ENCODE data around the gene CFAP300.

DNA sequence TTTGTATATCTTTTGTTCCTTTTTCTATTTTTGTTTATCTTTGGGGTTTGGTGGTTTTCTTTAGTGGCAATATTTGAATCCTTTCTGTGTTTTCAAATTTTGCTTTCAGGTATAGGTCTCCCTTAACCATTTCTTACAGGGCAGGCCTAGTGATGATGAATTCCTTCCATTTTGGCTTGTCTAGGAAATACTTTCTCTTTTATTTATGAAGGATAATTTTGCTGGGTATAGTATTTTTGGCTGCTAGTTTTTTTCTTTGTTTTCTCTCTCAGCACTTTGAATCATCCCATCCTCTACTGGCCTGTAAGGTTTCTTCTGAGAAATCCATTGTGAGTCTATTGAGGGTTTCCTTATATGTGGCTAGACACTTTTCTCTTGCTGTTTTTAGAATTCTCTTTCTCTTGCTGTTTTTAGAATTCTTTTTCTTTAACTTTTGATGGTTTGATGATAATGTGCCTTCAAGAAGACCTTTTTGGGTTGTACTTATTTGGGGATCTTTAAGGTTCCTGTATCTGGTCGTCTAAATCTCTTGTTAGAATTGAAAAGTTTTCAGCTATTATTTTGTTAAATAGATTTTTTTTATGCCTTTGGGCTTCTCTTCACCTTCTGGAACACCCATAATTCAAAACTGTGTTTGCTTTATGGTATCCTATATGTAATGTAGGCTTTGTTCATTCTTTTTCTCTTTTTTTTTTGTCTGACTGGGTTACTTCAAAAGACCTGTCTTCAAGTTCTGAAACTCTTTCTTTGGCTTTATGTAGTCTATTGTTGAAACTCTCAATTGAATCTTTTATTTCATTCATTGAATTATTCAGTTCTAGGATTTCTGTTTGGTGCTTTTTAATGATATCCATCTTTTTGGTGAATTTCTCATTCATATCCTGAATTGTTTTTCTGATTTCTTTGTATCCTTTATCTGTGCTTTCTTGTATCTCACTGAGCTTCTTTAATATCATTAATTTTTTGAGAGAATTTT, 24.5 kb downstream of the CFAP300 start:
- TF ChIP-seq, protein P1, sequence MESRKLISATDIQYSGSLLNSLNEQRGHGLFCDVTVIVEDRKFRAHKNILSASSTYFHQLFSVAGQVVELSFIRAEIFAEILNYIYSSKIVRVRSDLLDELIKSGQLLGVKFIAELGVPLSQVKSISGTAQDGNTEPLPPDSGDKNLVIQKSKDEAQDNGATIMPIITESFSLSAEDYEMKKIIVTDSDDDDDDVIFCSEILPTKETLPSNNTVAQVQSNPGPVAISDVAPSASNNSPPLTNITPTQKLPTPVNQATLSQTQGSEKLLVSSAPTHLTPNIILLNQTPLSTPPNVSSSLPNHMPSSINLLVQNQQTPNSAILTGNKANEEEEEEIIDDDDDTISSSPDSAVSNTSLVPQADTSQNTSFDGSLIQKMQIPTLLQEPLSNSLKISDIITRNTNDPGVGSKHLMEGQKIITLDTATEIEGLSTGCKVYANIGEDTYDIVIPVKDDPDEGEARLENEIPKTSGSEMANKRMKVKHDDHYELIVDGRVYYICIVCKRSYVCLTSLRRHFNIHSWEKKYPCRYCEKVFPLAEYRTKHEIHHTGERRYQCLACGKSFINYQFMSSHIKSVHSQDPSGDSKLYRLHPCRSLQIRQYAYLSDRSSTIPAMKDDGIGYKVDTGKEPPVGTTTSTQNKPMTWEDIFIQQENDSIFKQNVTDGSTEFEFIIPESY (IDR thresholded peaks at IDR 0.05; ENCODE audit: borderline replicate concordance, low read depth): no peak
- TF ChIP-seq, protein P2, sequence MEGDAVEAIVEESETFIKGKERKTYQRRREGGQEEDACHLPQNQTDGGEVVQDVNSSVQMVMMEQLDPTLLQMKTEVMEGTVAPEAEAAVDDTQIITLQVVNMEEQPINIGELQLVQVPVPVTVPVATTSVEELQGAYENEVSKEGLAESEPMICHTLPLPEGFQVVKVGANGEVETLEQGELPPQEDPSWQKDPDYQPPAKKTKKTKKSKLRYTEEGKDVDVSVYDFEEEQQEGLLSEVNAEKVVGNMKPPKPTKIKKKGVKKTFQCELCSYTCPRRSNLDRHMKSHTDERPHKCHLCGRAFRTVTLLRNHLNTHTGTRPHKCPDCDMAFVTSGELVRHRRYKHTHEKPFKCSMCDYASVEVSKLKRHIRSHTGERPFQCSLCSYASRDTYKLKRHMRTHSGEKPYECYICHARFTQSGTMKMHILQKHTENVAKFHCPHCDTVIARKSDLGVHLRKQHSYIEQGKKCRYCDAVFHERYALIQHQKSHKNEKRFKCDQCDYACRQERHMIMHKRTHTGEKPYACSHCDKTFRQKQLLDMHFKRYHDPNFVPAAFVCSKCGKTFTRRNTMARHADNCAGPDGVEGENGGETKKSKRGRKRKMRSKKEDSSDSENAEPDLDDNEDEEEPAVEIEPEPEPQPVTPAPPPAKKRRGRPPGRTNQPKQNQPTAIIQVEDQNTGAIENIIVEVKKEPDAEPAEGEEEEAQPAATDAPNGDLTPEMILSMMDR (IDR thresholded peaks at IDR 0.05): no peak
- TF ChIP-seq RFX5 (IDR thresholded peaks at IDR 0.05; ENCODE audit: low read length): no peak
- TF ChIP-seq, protein P3, sequence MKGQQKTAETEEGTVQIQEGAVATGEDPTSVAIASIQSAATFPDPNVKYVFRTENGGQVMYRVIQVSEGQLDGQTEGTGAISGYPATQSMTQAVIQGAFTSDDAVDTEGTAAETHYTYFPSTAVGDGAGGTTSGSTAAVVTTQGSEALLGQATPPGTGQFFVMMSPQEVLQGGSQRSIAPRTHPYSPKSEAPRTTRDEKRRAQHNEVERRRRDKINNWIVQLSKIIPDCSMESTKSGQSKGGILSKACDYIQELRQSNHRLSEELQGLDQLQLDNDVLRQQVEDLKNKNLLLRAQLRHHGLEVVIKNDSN (IDR thresholded peaks at IDR 0.05; ENCODE audit: borderline replicate concordance, low read depth): no peak
- no peak for TF ChIP-seq EZH2phosphoT487 (IDR thresholded peaks at IDR 0.05; ENCODE audit: borderline replicate concordance, low read depth)
- TF ChIP-seq NFIC (IDR thresholded peaks at IDR 0.05; ENCODE audit: borderline replicate concordance): no peak
- no peak for TF ChIP-seq JUND (IDR thresholded peaks at IDR 0.05)
- TF ChIP-seq YY1 (IDR thresholded peaks at IDR 0.05; ENCODE audit: low read depth): no peak
- TF ChIP-seq, protein P4, sequence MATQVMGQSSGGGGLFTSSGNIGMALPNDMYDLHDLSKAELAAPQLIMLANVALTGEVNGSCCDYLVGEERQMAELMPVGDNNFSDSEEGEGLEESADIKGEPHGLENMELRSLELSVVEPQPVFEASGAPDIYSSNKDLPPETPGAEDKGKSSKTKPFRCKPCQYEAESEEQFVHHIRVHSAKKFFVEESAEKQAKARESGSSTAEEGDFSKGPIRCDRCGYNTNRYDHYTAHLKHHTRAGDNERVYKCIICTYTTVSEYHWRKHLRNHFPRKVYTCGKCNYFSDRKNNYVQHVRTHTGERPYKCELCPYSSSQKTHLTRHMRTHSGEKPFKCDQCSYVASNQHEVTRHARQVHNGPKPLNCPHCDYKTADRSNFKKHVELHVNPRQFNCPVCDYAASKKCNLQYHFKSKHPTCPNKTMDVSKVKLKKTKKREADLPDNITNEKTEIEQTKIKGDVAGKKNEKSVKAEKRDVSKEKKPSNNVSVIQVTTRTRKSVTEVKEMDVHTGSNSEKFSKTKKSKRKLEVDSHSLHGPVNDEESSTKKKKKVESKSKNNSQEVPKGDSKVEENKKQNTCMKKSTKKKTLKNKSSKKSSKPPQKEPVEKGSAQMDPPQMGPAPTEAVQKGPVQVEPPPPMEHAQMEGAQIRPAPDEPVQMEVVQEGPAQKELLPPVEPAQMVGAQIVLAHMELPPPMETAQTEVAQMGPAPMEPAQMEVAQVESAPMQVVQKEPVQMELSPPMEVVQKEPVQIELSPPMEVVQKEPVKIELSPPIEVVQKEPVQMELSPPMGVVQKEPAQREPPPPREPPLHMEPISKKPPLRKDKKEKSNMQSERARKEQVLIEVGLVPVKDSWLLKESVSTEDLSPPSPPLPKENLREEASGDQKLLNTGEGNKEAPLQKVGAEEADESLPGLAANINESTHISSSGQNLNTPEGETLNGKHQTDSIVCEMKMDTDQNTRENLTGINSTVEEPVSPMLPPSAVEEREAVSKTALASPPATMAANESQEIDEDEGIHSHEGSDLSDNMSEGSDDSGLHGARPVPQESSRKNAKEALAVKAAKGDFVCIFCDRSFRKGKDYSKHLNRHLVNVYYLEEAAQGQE (IDR thresholded peaks at IDR 0.05; ENCODE audit: low read depth, low read length): no peak
- TF ChIP-seq FOXM1 (IDR thresholded peaks at IDR 0.05; ENCODE audit: low read depth): no peak
- TF ChIP-seq RXRA (IDR thresholded peaks at IDR 0.05; ENCODE audit: borderline replicate concordance, low read depth): no peak
- no peak for TF ChIP-seq TEAD4 (IDR thresholded peaks at IDR 0.05; ENCODE audit: borderline replicate concordance, insufficient read depth)
- TF ChIP-seq, protein P5, sequence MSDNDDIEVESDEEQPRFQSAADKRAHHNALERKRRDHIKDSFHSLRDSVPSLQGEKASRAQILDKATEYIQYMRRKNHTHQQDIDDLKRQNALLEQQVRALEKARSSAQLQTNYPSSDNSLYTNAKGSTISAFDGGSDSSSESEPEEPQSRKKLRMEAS (IDR thresholded peaks at IDR 0.05; ENCODE audit: low read depth): no peak
